ENCODE measurements around the gene OLA1. TPM values are rescaled to one million over a fixed set of nuclear protein-coding genes. Genes with fewer than 3 reads are reported as not detected.

The OLA1 gene
- total RNA-seq, 1 experiment from 2014 or later = 109 TPM

DNA sequence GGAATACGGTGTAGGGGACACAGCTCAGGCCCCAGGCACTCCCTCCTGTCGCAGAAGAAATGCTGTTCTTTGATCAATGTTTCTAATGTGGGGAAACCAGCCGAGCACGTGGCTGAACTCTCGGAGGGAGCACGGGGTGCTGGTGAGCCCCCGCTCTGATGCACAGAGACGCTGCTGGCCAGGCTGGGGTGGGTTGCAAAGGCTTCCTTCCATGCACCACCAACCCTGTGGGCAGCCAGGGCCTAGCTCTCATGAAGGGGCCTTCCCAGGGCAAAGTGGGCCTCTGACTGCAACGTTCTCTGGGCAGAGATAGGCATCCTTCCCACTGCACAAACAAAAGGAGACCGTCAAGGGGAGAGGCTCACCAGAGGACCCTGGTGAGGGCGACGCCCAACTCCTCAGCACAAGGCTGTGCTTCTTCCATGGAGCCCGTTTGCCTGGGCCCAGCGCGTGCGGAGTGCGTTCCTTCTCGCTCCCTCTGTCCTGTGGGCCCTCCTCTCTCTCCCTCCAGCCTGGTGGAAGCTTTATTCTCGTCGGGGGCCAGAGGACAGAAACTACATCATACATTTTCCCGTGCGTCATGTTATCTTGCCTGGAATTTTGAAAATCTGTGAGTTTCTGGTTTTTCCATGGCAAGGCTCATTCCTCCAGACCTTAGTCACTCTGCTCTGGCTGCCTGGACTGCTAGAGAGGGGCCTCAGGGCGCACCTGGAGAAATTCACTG lies 222.0 kb downstream of the OLA1 start:
- H3K36me3 Mint-ChIP-seq = no peaks in the 10 kb centered on the region
- no peaks in the 10 kb centered on the region for H3K9me3 Mint-ChIP-seq
- H3K4me3 Mint-ChIP-seq = no peak overlapping the region
- TF ChIP-seq, protein P1, sequence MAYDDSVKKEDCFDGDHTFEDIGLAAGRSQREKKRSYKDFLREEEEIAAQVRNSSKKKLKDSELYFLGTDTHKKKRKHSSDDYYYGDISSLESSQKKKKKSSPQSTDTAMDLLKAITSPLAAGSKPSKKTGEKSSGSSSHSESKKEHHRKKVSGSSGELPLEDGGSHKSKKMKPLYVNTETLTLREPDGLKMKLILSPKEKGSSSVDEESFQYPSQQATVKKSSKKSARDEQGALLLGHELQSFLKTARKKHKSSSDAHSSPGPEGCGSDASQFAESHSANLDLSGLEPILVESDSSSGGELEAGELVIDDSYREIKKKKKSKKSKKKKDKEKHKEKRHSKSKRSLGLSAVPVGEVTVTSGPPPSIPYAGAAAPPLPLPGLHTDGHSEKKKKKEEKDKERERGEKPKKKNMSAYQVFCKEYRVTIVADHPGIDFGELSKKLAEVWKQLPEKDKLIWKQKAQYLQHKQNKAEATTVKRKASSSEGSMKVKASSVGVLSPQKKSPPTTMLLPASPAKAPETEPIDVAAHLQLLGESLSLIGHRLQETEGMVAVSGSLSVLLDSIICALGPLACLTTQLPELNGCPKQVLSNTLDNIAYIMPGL (CRISPR knock-in tag; IDR thresholded peaks at IDR 0.05) = no peak
- TF ChIP-seq, protein P2, sequence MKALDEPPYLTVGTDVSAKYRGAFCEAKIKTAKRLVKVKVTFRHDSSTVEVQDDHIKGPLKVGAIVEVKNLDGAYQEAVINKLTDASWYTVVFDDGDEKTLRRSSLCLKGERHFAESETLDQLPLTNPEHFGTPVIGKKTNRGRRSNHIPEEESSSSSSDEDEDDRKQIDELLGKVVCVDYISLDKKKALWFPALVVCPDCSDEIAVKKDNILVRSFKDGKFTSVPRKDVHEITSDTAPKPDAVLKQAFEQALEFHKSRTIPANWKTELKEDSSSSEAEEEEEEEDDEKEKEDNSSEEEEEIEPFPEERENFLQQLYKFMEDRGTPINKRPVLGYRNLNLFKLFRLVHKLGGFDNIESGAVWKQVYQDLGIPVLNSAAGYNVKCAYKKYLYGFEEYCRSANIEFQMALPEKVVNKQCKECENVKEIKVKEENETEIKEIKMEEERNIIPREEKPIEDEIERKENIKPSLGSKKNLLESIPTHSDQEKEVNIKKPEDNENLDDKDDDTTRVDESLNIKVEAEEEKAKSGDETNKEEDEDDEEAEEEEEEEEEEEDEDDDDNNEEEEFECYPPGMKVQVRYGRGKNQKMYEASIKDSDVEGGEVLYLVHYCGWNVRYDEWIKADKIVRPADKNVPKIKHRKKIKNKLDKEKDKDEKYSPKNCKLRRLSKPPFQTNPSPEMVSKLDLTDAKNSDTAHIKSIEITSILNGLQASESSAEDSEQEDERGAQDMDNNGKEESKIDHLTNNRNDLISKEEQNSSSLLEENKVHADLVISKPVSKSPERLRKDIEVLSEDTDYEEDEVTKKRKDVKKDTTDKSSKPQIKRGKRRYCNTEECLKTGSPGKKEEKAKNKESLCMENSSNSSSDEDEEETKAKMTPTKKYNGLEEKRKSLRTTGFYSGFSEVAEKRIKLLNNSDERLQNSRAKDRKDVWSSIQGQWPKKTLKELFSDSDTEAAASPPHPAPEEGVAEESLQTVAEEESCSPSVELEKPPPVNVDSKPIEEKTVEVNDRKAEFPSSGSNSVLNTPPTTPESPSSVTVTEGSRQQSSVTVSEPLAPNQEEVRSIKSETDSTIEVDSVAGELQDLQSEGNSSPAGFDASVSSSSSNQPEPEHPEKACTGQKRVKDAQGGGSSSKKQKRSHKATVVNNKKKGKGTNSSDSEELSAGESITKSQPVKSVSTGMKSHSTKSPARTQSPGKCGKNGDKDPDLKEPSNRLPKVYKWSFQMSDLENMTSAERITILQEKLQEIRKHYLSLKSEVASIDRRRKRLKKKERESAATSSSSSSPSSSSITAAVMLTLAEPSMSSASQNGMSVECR (CRISPR knock-in tag; IDR thresholded peaks at IDR 0.05; ENCODE audit: borderline replicate concordance) = no peak
- TF ChIP-seq NFE2L1 (CRISPR knock-in tag; IDR thresholded peaks at IDR 0.05) = no peak
- no peak for TF ChIP-seq TEAD4 (CRISPR knock-in tag; IDR thresholded peaks at IDR 0.05)
- TF ChIP-seq CBFB (CRISPR knock-in tag; IDR thresholded peaks at IDR 0.05; ENCODE audit: low read depth) = no peak
- DNase-seq (ENCODE audit: low spot score) (no peak), ATAC-seq (0 out of 2 replicates have a peak, but pooled peaks have one; percentile 3)
- H3K4me1 Mint-ChIP-seq = peaks cover 44% of the 10 kb centered on the region
- H3K27me3 Mint-ChIP-seq (ENCODE audit: low read depth) = peaks cover 6% of the 10 kb centered on the region; the same call in 1 of the 2 replicates
- ChIA-PET POLR2A (interaction anchor here (1.9 kb wide), 1 partner anchor 13 kb away, joined by 5 read pairs; no protein-coding TSS in a partner anchor), CTCF (interaction anchor here (0.8 to 1.3 kb wide), 2 partner anchors 14 kb away, joined by 4 to 5 read pairs; no protein-coding TSS in a partner anchor)
- peak overlapping the region; percentile 15; the same call in 1 of the 2 replicates for H3K27ac Mint-ChIP-seq

DNA sequence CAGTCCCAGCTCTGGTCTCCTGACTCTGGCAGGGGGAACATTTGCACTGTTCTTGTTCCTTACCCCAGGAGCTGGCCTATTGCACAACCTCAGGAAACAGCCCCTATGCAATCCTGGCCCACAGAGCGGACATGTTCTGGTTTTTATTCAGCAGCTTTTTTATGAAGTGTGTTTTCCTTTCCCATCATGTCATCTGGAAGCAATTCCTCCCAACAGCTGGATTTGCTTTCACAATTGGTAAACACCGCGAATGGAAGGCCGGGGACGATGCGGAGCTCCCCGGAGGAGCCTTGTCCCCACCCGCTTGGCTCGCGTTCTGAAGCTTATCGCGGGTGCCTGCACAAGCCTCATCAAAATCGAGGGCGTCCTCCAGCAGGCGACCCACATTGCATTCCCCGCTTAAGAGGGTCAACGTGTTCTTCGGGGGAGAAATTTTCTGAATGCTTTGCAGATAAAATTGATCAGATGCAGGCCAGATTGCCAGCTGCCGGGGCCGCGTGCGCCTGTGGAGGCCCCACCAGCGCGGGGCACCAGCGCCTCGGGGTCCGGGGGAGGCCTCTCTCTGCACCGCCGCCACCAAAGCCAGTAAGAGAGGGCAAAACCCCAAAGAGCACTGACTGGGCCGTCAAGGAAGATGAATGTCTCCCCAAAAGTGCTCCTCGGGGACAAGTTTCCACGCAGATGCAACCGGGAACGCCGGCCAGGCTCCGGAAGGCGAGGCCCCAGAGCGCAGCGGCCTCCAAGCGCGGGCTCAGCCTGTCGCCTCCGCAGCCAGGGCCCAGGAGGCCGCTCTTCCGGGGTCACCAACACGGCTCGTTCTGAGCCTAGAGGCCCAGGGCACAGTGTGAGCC lies 222.8 kb downstream of the OLA1 start:
- no peak; the same call in 1 of the 2 replicates for ATAC-seq
- CTCF ChIA-PET = interaction anchor here (0.5 to 1.7 kb wide), 8 partner anchors 10 to 576 kb away, joined by 3 to 7 read pairs (median 5); no protein-coding TSS in a partner anchor
- H3K27ac Mint-ChIP-seq = peak overlapping the region; percentile 95
- DNase-seq (ENCODE audit: low spot score) = no peak
- H3K27me3 Mint-ChIP-seq (ENCODE audit: low read depth) = peaks cover 6% of the 10 kb centered on the region; the same call in 1 of the 2 replicates
- H3K9me3 Mint-ChIP-seq = no peaks in the 10 kb centered on the region
- peaks cover 49% of the 10 kb centered on the region for H3K4me1 Mint-ChIP-seq
- no peak overlapping the region for H3K4me3 Mint-ChIP-seq
- TF ChIP-seq, protein P3, sequence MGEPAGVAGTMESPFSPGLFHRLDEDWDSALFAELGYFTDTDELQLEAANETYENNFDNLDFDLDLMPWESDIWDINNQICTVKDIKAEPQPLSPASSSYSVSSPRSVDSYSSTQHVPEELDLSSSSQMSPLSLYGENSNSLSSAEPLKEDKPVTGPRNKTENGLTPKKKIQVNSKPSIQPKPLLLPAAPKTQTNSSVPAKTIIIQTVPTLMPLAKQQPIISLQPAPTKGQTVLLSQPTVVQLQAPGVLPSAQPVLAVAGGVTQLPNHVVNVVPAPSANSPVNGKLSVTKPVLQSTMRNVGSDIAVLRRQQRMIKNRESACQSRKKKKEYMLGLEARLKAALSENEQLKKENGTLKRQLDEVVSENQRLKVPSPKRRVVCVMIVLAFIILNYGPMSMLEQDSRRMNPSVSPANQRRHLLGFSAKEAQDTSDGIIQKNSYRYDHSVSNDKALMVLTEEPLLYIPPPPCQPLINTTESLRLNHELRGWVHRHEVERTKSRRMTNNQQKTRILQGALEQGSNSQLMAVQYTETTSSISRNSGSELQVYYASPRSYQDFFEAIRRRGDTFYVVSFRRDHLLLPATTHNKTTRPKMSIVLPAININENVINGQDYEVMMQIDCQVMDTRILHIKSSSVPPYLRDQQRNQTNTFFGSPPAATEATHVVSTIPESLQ (CRISPR knock-in tag; IDR thresholded peaks at IDR 0.05) = no peak
- TF ChIP-seq FOXP1 (CRISPR knock-in tag; IDR thresholded peaks at IDR 0.05; ENCODE audit: borderline replicate concordance) = no peak
- TF ChIP-seq, protein P4, sequence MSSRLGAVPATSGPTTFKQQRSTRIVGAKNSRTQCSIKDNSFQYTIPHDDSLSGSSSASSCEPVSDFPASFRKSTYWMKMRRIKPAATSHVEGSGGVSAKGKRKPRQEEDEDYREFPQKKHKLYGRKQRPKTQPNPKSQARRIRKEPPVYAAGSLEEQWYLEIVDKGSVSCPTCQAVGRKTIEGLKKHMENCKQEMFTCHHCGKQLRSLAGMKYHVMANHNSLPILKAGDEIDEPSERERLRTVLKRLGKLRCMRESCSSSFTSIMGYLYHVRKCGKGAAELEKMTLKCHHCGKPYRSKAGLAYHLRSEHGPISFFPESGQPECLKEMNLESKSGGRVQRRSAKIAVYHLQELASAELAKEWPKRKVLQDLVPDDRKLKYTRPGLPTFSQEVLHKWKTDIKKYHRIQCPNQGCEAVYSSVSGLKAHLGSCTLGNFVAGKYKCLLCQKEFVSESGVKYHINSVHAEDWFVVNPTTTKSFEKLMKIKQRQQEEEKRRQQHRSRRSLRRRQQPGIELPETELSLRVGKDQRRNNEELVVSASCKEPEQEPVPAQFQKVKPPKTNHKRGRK (CRISPR knock-in tag; IDR thresholded peaks at IDR 0.05; ENCODE audit: borderline replicate concordance) = no peak
- TF ChIP-seq GRHL2 (CRISPR knock-in tag; IDR thresholded peaks at IDR 0.05; ENCODE audit: insufficient replicate concordance, severe bottlenecking) = no peak
- no peak for TF ChIP-seq KAT7 (CRISPR knock-in tag; IDR thresholded peaks at IDR 0.05; ENCODE audit: borderline replicate concordance)
- peak; percentile 49 for TF ChIP-seq GABPB1 (CRISPR knock-in tag; IDR thresholded peaks at IDR 0.05)
- TF ChIP-seq, protein P5, sequence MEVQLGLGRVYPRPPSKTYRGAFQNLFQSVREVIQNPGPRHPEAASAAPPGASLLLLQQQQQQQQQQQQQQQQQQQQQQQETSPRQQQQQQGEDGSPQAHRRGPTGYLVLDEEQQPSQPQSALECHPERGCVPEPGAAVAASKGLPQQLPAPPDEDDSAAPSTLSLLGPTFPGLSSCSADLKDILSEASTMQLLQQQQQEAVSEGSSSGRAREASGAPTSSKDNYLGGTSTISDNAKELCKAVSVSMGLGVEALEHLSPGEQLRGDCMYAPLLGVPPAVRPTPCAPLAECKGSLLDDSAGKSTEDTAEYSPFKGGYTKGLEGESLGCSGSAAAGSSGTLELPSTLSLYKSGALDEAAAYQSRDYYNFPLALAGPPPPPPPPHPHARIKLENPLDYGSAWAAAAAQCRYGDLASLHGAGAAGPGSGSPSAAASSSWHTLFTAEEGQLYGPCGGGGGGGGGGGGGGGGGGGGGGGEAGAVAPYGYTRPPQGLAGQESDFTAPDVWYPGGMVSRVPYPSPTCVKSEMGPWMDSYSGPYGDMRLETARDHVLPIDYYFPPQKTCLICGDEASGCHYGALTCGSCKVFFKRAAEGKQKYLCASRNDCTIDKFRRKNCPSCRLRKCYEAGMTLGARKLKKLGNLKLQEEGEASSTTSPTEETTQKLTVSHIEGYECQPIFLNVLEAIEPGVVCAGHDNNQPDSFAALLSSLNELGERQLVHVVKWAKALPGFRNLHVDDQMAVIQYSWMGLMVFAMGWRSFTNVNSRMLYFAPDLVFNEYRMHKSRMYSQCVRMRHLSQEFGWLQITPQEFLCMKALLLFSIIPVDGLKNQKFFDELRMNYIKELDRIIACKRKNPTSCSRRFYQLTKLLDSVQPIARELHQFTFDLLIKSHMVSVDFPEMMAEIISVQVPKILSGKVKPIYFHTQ (CRISPR knock-in tag; IDR thresholded peaks at IDR 0.05) = no peak
- POLR2A ChIA-PET = interaction anchor here (1.9 kb wide), 1 partner anchor 12 kb away, joined by 5 read pairs; no protein-coding TSS in a partner anchor
- H3K36me3 Mint-ChIP-seq = no peaks in the 10 kb centered on the region

Data from WTC11 (cell line).